Activated naive CD8-positive, alpha-beta T cell (primary cell): ENCODE data around the gene ZNF142.

Experiments
- H3K27ac Mint-ChIP-seq: one replicate; pipeline ENCODE4 v1.8.0; 2021; ENCODE audit warnings: mixed read lengths
- H3K27me3 Mint-ChIP-seq: one replicate; pipeline ENCODE4 v1.8.0; 2021; ENCODE audit warnings: mixed read lengths
- H3K36me3 Mint-ChIP-seq: one replicate; pipeline ENCODE4 v1.8.0; 2021; ENCODE audit warnings: mixed read lengths
- H3K4me1 Mint-ChIP-seq: one replicate; pipeline ENCODE4 v1.8.0; 2021; ENCODE audit warnings: low read depth, mixed read lengths
- H3K4me3 Mint-ChIP-seq: one replicate; pipeline ENCODE4 v1.8.0; 2021; ENCODE audit warnings: mild to moderate bottlenecking, mixed read lengths
- H3K9me3 Mint-ChIP-seq: one replicate; pipeline ENCODE4 v1.8.0; 2021; ENCODE audit warnings: low read depth, mixed read lengths

Gene ZNF142

DNA sequence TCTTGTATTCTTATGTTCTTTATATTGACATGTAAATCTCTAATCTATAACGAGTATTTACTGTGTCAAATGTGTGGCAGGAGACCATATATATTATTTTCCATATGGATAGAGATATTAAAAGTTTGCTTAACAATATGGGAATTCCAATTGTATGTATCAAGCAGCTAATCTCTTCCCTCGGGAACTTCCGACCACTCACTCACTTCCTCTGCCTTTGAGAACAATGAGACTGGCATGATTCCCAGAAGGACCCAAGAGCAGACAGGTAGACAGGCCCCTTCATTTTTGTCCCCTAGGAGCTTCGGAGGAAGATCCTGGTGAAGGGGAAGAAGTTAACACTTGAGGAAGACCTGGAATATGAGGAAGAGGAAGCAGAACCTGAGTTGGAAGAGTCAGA, 27.6 kb downstream of the ZNF142 start:
- no peaks in the 10 kb centered on the region for H3K9me3 Mint-ChIP-seq
- no peaks in the 10 kb centered on the region for H3K27me3 Mint-ChIP-seq
- H3K4me1 Mint-ChIP-seq = no peaks in the 10 kb centered on the region
- H3K36me3 Mint-ChIP-seq = no peaks in the 10 kb centered on the region
- H3K4me3 Mint-ChIP-seq = no peak overlapping the region
- no peak overlapping the region for H3K27ac Mint-ChIP-seq

- H3K9me3 Mint-ChIP-seq = no peaks in the 10 kb centered on the region
Measured at GRCh38 chr2:218627939-218628338, 31.5 kb downstream of the ZNF142 start.

GRCh38 chr2:218626369-218626768, 33.1 kb downstream of the ZNF142 start:
- Mint-ChIP-seq H3K4me1 (no peaks in the 10 kb centered on the region), H3K27ac (no peak overlapping the region), H3K9me3 (no peaks in the 10 kb centered on the region), H3K4me3 (no peak overlapping the region), H3K27me3 (no peaks in the 10 kb centered on the region), H3K36me3 (no peaks in the 10 kb centered on the region)

More at GRCh38 chr2:218627939-218628338, 31.5 kb downstream of the ZNF142 start:
- Mint-ChIP-seq H3K27me3 (no peaks in the 10 kb centered on the region), H3K4me1 (no peaks in the 10 kb centered on the region), H3K36me3 (no peaks in the 10 kb centered on the region), H3K4me3 (no peak overlapping the region), H3K27ac (no peak overlapping the region)

GRCh38 chr2:218623366-218623705, 36.1 kb downstream of the ZNF142 start:
- Mint-ChIP-seq H3K9me3 (no peaks in the 10 kb centered on the region), H3K36me3 (no peaks in the 10 kb centered on the region), H3K4me1 (no peaks in the 10 kb centered on the region), H3K27ac (no peak overlapping the region), H3K4me3 (no peak overlapping the region), H3K27me3 (no peaks in the 10 kb centered on the region)

DNA sequence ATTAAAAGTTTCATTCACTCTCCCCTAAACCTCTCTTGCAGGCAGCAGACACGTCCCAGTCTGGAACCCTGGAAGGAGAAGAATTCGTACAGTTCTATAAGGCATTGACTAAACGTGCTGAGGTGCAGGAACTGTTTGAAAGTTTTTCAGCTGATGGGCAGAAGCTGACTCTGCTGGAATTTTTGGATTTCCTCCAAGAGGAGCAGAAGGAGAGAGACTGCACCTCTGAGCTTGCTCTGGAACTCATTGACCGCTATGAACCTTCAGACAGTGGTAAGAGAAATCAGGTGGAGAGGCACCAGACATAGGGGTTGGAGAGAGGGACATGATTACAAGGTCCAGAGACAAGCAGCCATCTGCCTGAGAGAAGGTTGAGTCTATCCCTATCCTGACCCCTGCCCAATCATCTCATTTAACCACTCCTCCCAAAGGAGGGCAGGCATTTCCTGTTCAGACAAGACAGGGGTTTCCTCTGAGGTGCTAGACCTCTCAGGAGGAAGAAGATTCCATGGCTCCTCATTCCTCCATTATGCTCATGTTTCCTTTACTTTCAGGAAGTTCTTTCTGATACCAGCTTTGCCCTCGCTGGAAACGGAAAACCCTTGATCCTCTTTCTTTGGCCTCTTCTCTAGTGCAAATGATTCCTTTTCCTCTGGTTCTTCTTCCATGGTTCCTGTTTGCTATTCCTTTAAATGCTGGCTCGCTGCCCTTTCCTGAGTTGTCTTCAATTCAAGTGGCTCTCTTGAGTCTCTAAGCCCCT, 36.6 kb downstream of the ZNF142 start:
- H3K27me3 Mint-ChIP-seq = no peaks in the 10 kb centered on the region
- H3K4me3 Mint-ChIP-seq = no peak overlapping the region
- no peaks in the 10 kb centered on the region for H3K4me1 Mint-ChIP-seq
- H3K36me3 Mint-ChIP-seq = no peaks in the 10 kb centered on the region
- no peaks in the 10 kb centered on the region for H3K9me3 Mint-ChIP-seq
- H3K27ac Mint-ChIP-seq = no peak overlapping the region

DNA sequence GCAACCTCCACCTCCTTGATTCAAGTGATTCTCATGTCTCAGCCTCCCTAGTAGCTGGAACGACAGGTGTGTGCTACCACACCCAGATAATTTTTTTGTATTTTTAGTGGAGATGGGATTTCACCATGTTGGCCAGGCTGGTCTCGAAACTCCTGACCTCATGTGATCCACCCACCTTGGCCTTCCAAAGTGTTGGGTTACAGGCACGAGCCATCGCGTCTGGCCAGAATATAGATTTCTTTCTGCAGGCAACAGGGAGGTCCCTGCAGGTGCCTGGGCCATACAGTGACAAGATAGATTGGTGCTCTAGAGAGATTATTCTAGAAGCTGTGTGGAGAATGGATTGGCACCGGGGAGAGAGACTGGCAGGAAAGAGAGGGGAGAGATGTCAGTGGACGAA, 38.4 kb downstream of the ZNF142 start:
- H3K4me3 Mint-ChIP-seq = no peak overlapping the region
- no peak overlapping the region for H3K27ac Mint-ChIP-seq
- no peaks in the 10 kb centered on the region for H3K36me3 Mint-ChIP-seq
- no peaks in the 10 kb centered on the region for H3K9me3 Mint-ChIP-seq
- H3K27me3 Mint-ChIP-seq = no peaks in the 10 kb centered on the region
- H3K4me1 Mint-ChIP-seq = no peaks in the 10 kb centered on the region

DNA sequence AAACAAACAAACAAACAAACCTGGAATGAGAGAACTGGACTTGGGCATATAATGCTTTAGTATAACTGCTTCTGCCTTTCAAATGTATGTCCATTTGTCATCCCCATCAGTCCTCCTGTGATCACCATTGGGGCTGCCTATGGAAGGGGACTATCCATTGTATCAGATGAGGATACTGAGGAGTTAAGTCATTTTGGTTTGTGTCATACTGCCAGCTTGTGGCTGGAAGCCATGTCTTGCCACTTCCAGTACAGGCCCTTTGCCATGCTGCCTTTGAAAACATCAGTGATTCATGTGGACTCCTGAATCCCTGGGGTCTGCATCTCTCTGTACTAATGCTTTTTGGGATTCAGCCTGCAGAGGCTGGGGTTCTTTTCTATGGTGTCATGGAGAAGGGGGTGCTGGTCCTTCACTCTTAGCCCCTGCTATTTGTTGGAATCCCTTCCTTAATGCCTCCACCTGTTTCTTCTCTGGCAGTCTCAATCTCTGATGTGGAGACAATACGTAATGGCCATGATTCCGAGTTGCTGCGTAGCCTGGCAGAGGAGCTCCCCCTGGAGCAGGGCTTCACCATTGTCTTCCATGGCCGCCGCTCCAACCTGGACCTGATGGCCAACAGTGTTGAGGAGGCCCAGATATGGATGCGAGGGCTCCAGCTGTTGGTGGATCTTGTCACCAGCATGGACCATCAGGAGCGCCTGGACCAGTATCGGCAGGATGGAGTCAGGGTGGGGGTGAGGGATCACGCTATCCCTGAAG, 41.1 kb downstream of the ZNF142 start:
- Mint-ChIP-seq H3K4me3 (no peak overlapping the region), H3K4me1 (no peaks in the 10 kb centered on the region), H3K9me3 (no peaks in the 10 kb centered on the region), H3K36me3 (no peaks in the 10 kb centered on the region), H3K27me3 (no peaks in the 10 kb centered on the region), H3K27ac (no peak overlapping the region)

- H3K4me3 Mint-ChIP-seq = no peak overlapping the region
- H3K4me1 Mint-ChIP-seq = no peaks in the 10 kb centered on the region
- H3K9me3 Mint-ChIP-seq = no peaks in the 10 kb centered on the region
- H3K36me3 Mint-ChIP-seq = no peaks in the 10 kb centered on the region
- no peak overlapping the region for H3K27ac Mint-ChIP-seq
- H3K27me3 Mint-ChIP-seq = no peaks in the 10 kb centered on the region
Measured at GRCh38 chr2:218615868-218616315, 43.5 kb downstream of the ZNF142 start.

DNA sequence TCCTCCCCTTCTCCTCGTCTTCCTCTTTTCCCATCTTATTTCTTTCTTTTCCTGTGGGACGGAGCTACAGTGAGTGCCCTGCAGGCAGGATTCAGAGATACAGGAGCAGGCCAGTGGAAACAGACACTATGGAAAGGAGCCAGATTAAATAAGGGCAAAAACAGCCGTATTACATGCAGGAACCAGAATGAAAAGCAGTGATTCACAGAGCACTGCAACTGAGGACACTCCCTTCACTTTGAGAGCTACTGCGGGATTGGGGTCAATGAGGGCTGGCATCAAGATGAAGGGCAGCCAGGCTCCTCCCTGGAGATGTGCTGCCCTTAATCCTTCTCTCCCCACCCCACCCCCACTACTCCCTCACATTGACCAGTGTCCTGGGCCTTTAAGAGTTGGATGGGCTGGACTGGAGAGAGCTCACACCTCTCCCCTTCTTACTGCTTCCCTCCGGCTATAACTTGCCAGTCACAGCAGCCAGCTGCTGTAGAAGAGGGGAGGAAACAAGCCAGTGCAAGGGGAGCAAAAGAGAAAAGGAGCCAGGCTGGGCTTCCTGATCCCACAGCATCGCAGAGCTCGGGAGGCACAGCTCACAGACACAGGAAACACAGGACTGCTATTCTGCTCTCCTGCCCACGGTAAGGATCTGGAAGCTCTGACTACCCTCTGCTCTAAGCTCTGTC, 51.8 kb downstream of the ZNF142 start, which contains the start of gene PLCD4:
PLCD4 (plus strand) TSS at position 464 of the 680 bp plus-strand sequence. CDS start 7,841 bp downstream, outside the sequence.
- Mint-ChIP-seq H3K36me3 (no peaks in the 10 kb centered on the region), H3K27ac (no peak within 1 kb of the TSS), H3K27me3 (peaks cover 13% of the 10 kb centered on the region), H3K4me1 (no peaks in the 10 kb centered on the region), H3K4me3 (no peak within 1 kb of the TSS), H3K9me3 (no peaks in the 10 kb centered on the region)

- no peak overlapping the region for H3K27ac Mint-ChIP-seq
- H3K27me3 Mint-ChIP-seq = peaks cover 13% of the 10 kb centered on the region
- H3K36me3 Mint-ChIP-seq = no peaks in the 10 kb centered on the region
- H3K4me3 Mint-ChIP-seq = no peak overlapping the region
- no peaks in the 10 kb centered on the region for H3K4me1 Mint-ChIP-seq
- H3K9me3 Mint-ChIP-seq = no peaks in the 10 kb centered on the region
Measured at GRCh38 chr2:218605432-218605831, 54.0 kb downstream of the ZNF142 start.
